ENCODE results near the gene DLX3.
"Not testable (repeated sequence)": the region's sequence is repeated elsewhere in the genome, so short reads cannot be mapped to it uniquely, and the experiment has no call there.

DLX3 gene

DNA sequence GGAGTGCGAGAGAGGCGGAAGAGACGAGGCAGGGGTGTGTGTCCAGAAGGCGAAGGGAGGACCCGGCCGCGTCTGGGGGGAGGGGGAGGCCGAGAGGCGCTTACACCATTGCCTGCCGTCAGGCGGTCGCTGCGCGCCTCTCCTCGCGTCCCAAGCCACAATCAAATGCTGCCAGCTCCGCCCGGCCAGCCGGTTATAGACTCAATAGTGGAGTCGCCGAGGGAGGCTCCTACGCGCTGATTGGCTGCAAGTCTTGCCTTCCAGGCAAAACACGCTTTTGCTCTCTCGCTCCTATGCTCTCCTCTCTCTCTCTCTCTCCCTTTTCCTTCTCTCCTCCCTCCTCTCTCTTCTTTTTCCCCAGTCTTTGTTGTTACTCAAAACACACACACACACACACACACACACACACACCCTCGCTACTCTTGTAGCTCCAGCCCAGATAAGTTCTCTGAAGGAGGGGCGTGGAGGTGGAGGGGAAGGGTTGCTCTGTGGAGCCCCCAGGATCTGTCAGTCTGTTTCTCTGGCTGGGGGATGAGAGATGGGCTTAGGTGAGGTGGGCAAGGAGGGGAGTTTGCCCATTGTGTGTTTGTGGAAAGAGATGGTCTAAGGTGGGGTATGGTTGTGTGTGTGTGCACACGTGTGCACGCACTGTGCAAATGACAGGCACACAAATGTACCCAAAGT lies at the start of gene DLX3:
Gene DLX3 (minus strand): TSS at position 170 of the 684 bp plus-strand sequence. CDS start 226 bp downstream, outside the sequence.
- TF ChIP-seq, protein P1, sequence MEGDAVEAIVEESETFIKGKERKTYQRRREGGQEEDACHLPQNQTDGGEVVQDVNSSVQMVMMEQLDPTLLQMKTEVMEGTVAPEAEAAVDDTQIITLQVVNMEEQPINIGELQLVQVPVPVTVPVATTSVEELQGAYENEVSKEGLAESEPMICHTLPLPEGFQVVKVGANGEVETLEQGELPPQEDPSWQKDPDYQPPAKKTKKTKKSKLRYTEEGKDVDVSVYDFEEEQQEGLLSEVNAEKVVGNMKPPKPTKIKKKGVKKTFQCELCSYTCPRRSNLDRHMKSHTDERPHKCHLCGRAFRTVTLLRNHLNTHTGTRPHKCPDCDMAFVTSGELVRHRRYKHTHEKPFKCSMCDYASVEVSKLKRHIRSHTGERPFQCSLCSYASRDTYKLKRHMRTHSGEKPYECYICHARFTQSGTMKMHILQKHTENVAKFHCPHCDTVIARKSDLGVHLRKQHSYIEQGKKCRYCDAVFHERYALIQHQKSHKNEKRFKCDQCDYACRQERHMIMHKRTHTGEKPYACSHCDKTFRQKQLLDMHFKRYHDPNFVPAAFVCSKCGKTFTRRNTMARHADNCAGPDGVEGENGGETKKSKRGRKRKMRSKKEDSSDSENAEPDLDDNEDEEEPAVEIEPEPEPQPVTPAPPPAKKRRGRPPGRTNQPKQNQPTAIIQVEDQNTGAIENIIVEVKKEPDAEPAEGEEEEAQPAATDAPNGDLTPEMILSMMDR (IDR thresholded peaks at IDR 0.05), result no peak
- TF ChIP-seq ZFX (IDR thresholded peaks at IDR 0.05; ENCODE audit: borderline replicate concordance), result no peak

GRCh38 chr17:50044483-50044882 lies 49.5 kb upstream of the DLX3 start:
- TF ChIP-seq ZFX (IDR thresholded peaks at IDR 0.05; ENCODE audit: borderline replicate concordance), result no peak
- TF ChIP-seq, protein P1 (IDR thresholded peaks at IDR 0.05), result no peak
- H3K27ac ChIP-seq, result no peak overlapping the region

More for the DNA sequence above, at the start of gene DLX3:
- H3K27ac ChIP-seq, result peak within 1 kb of the TSS; percentile 41

- TF ChIP-seq ZFX (IDR thresholded peaks at IDR 0.05; ENCODE audit: borderline replicate concordance), result no peak
- TF ChIP-seq, protein P1 (IDR thresholded peaks at IDR 0.05), result no peak
- H3K27ac ChIP-seq, result no peak overlapping the region
These were observed 48.5 kb upstream of the DLX3 start for GRCh38 chr17:50043290-50044148.

DNA sequence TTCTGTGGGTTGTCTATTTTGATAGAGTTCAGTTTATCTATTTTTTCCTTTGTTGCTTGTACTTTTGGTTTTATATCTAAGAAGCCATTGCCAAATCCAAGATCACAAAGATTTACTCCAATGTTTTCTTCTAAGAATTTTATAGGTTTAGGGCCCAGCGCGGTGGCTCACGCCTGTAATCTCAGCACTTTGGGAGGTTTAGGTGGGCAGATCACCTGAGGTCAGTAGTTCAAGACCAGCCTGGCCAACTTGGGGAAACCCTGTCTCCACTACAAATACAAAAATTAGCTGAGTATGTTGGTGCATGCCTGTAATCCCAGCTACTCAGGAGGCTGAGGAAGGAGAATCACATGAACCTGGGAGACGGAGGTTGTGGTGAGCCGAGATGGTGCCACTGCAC lies 47.2 kb upstream of the DLX3 start:
- no peak for TF ChIP-seq ZFX (IDR thresholded peaks at IDR 0.05; ENCODE audit: borderline replicate concordance)
- TF ChIP-seq, protein P1 (IDR thresholded peaks at IDR 0.05), result no peak
- H3K27ac ChIP-seq, result no peak overlapping the region

DNA sequence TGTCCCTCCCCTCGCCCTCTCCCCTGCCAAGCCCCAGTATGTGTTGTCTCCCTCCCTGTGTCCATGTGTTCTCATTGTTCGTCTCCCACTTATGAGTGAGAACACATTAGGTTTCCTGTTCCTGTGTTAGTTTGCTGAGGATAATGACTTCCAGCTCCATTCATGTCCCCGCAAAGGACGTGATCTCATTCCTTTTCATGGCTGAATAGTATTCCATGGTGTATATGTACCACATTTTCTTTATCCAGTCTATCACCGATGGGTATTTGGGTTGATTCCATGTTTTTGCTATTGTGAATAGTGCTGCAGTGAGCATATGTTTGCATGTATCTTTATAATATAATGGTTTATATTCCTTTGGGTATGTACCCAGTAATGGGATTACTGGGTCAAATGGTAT lies 45.5 kb upstream of the DLX3 start:
- H3K27ac ChIP-seq, result not testable (repeated sequence)

GRCh38 chr17:50039058-50039457 lies 44.0 kb upstream of the DLX3 start:
- no peak overlapping the region for H3K27ac ChIP-seq
- TF ChIP-seq, protein P1 (IDR thresholded peaks at IDR 0.05), result no peak
- TF ChIP-seq ZFX (IDR thresholded peaks at IDR 0.05; ENCODE audit: borderline replicate concordance), result no peak

- TF ChIP-seq, protein P1 (IDR thresholded peaks at IDR 0.05), result no peak
- no peak for TF ChIP-seq ZFX (IDR thresholded peaks at IDR 0.05; ENCODE audit: borderline replicate concordance)
- no peak overlapping the region for H3K27ac ChIP-seq
These were observed 42.5 kb upstream of the DLX3 start for GRCh38 chr17:50037321-50038107.

All from 22Rv1 (cell line).